Epithelial cell of proximal tubule (primary cell): ENCODE results near the gene RP9. TPM values are rescaled to one million over a fixed set of nuclear protein-coding genes. Genes with fewer than 3 reads are reported as not detected.

ENCODE experiments used
- DNase-seq: peaks from one replicate; pipeline ENCODE4 v3.0.0-alpha.2; 2011; ENCODE audit warnings: low read depth
- H3K4me3 ChIP-seq: 2 replicates; pipeline ENCODE4 v1.5.1; 2011; ENCODE audit warnings: low read depth, mild to moderate bottlenecking, low read length
- total RNA-seq: library from RNA; depleted of rRNA; stranded (reverse); fragments of >200 nt; gene quantifications from 2 replicates; pipeline ENCODE4 v1.2.3, GENCODE V29; 2015
- TF ChIP-seq, protein P1 (sequence below): conservative IDR thresholded peaks from 2 replicates; pipeline ENCODE4 v1.5.1; 2012; ENCODE audit warnings: low read depth, mild to moderate bottlenecking, low read length

The RP9 gene
- total RNA-seq, 1 donor from 2014 or later, result 26.5 TPM

DNA sequence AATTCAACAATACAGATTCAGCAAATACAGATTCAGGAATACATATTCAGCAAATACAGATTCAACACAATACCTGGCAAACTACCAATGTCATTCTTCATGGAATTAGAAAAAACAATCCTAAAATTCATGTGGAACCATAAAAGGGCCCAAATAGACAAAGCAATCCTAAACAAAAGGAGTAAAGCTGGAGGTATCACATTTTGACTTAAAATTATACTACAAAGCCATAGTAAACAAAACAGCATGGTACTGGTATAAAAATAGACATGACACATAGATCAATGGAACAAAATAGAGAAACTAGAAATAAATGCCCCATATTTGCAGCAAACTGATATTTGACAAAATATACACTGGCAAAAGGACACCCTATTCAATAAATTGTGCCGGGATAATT is 43.2 kb downstream of the RP9 start:
- no peak overlapping the region for H3K4me3 ChIP-seq
- no peak for DNase-seq
- TF ChIP-seq, protein P1, sequence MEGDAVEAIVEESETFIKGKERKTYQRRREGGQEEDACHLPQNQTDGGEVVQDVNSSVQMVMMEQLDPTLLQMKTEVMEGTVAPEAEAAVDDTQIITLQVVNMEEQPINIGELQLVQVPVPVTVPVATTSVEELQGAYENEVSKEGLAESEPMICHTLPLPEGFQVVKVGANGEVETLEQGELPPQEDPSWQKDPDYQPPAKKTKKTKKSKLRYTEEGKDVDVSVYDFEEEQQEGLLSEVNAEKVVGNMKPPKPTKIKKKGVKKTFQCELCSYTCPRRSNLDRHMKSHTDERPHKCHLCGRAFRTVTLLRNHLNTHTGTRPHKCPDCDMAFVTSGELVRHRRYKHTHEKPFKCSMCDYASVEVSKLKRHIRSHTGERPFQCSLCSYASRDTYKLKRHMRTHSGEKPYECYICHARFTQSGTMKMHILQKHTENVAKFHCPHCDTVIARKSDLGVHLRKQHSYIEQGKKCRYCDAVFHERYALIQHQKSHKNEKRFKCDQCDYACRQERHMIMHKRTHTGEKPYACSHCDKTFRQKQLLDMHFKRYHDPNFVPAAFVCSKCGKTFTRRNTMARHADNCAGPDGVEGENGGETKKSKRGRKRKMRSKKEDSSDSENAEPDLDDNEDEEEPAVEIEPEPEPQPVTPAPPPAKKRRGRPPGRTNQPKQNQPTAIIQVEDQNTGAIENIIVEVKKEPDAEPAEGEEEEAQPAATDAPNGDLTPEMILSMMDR, result no peak

DNA sequence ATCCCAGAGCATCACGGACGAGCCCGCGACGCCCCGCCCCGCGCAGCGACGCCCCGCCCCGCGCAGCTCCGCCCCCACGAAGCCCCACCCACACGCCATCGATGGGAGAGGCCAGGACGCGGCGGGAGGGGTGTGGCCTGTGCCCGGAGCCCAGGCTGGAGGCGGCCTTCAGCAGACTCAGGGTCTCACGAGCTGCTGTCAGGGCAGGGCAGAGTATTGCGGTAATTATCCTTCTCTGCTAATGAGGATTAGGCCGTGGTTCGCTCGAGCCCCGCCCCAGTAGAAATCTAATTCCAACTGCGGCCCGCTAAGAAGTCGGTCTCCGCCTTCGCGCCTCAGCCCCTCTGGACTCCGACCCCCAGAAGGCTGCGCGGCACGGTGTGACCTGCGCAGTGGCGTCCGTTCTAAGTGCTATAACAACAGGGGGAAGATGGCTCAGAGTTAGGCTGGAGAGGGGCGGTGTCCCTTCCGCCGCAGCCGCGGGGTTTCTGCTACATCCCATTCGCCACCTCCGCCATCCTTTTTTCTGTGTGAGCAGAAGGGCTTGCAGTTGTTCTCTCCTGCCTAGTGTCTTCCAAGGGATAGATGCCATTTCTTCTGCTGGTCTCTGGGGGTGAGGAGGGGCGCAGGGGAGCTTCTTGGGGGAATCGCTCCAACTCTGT is 46.3 kb downstream of the RP9 start:
- no peak for DNase-seq
- peak overlapping the region; percentile 76 for H3K4me3 ChIP-seq
- TF ChIP-seq, protein P1, result no peak

DNA sequence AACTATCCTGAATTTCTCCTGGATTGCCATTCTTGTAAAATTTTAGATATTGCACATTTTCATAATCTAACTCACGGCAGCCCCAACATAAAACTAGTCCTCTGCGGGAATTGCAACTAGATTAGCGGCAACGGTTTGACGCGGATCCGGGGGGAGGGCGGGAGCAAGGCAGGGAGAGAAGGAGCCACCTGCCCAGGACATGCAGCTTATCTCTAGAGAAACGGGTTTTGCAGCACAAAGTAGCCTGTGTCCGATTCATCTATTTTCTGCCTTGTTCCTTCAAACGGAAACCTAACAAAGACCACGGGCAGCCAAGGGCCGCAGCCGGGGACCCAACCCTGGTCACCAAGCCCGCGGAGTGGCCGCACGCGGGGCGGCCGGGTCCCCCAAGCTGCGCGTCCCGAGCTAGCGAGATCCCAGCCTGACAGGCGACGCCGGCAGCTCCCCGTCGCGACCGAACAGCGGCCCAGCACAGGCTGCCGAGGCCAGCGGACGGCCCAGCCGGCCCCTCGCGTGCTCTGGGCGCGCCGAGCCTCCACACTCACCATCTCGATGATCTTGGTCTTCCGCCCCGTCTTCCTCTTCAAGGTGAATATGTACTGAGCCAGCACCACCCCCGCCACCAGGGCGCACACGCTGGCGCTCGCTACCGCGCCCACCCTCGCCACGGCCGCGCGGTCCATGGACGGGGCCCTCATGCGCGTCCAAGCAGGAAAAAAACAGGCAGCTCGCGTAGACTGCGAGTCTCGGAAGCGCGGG is 47.0 kb downstream of the RP9 start, which contains the start of gene NT5C3A:
Gene NT5C3A, minus strand, starts transcription at position 754 of the 759 bp plus-strand sequence. Its CDS starts 71 bp downstream, at position 683.
- TF ChIP-seq, protein P1, result no peak
- peak within 1 kb of the TSS; percentile 76 for H3K4me3 ChIP-seq
- DNase-seq, result no peak

DNA sequence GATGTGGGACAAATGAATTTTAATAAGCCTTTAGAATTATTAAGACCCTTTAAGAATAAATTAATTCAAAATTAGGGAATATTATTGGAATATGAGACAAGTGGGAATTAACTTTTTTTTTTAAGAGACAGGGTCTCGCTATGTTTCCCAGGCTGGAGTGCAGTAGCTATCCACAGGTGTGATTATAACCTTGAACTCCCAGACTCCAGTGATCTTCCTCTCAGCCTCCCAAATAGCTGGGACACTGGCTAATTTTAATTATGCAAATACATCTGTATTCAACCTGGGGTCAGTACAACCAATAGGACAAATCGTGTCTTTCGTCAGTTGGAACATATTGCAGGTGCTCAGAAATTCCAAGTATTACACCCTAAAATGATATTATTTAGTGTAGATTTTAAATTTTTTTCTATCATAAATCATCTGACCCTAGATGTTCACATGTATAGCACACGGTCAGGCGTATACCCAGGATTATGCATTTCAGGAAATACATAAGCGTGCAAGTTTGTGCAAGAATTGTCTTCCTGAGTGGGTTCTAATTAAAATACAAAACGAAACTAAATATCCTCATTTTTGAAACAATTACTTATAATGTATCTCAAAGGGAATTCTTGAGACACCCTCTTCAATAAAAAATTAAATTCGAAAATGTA is 47.8 kb downstream of the RP9 start:
- peak overlapping the region; percentile 76 for H3K4me3 ChIP-seq
- DNase-seq, result no peak
- TF ChIP-seq, protein P1, result no peak

DNA sequence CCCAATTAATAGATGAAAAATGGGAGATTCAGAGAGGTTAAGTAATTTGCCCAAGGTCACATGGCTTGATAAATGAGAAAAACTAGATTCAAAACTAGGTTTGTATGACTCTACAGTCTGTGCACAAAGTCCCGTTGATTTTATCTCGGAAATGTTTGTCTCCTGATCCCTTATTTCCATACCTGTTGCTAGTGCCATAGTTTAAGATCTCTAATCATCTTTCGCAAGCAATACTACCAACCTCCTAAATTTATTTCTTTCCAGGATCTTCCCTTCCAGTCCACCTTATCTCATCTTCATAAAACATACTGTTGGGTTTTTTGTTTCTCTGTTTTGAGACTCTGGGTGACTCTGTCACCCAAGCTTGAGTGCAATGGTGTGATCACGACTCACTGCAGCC is 49.6 kb downstream of the RP9 start:
- H3K4me3 ChIP-seq, result no peak overlapping the region
- TF ChIP-seq, protein P1, result no peak
- no peak for DNase-seq

DNA sequence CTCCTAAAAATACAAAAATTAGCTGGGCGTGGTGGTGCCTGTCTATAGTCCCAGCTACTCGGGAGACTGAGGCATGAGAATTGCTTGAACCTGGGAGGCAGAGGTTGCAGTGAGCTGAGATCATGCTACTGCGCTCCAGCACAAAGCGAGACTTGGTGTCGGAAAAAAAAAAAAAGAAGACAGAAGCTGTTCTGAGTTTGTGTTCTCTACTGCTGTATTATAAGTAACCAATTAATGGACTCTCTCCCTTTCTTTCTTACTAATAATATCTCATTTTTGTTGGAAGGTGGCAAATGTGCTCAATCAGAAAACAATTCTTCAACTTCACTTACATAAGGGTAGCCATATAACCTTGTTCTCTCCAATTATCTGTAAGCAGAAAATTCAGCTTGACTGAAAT is 54.0 kb downstream of the RP9 start:
- TF ChIP-seq, protein P1, result no peak
- H3K4me3 ChIP-seq, result peak overlapping the region; percentile 1
- DNase-seq, result no peak
